ENCODE data around the gene LMBR1.

LMBR1 gene

GRCh38 chr7:156780724-156781455, 112.1 kb downstream of the LMBR1 start:
- TF ChIP-seq EP300 (IDR thresholded peaks at IDR 0.05; ENCODE audit: borderline replicate concordance): no peak
- TF ChIP-seq TAF1 (IDR thresholded peaks at IDR 0.05; ENCODE audit: low read depth): no peak
- TF ChIP-seq FOXM1 (IDR thresholded peaks at IDR 0.05; ENCODE audit: borderline replicate concordance, low read depth): no peak
- TF ChIP-seq REST (IDR thresholded peaks at IDR 0.05; ENCODE audit: low read depth): no peak
- TF ChIP-seq TCF12 (IDR thresholded peaks at IDR 0.05; ENCODE audit: low read depth): no peak
- no peak for TF ChIP-seq CREB1 (IDR thresholded peaks at IDR 0.05; ENCODE audit: low read depth)
- no peak for TF ChIP-seq CEBPB (IDR thresholded peaks at IDR 0.05)

GRCh38 chr7:156778668-156779067, 114.3 kb downstream of the LMBR1 start:
- TF ChIP-seq MAX (IDR thresholded peaks at IDR 0.05) (no peak), TCF12 (IDR thresholded peaks at IDR 0.05; ENCODE audit: low read depth) (no peak), ZBTB7A (IDR thresholded peaks at IDR 0.05; ENCODE audit: low read depth) (no peak), YY1 (IDR thresholded peaks at IDR 0.05; ENCODE audit: low read depth) (no peak), RAD21 (IDR thresholded peaks at IDR 0.05; ENCODE audit: low read depth) (no peak), TAF1 (IDR thresholded peaks at IDR 0.05; ENCODE audit: low read depth) (no peak), CREB1 (IDR thresholded peaks at IDR 0.05; ENCODE audit: low read depth) (no peak), USF1 (IDR thresholded peaks at IDR 0.05) (no peak), TEAD4 (IDR thresholded peaks at IDR 0.05) (no peak), NFIC (IDR thresholded peaks at IDR 0.05) (no peak), REST (IDR thresholded peaks at IDR 0.05; ENCODE audit: low read depth) (no peak), FOXM1 (IDR thresholded peaks at IDR 0.05; ENCODE audit: borderline replicate concordance, low read depth) (no peak), EGR1 (IDR thresholded peaks at IDR 0.05) (no peak), EP300 (IDR thresholded peaks at IDR 0.05; ENCODE audit: borderline replicate concordance) (no peak), CEBPB (IDR thresholded peaks at IDR 0.05) (no peak)

- TF ChIP-seq CREB1 (IDR thresholded peaks at IDR 0.05; ENCODE audit: low read depth): no peak
- TF ChIP-seq FOXM1 (IDR thresholded peaks at IDR 0.05; ENCODE audit: borderline replicate concordance, low read depth): no peak
These were observed 114.8 kb downstream of the LMBR1 start for GRCh38 chr7:156778201-156778600.

- TF ChIP-seq TEAD4 (IDR thresholded peaks at IDR 0.05): no peak
- no peak for TF ChIP-seq EP300 (IDR thresholded peaks at IDR 0.05; ENCODE audit: borderline replicate concordance)
- no peak for TF ChIP-seq MAX (IDR thresholded peaks at IDR 0.05)
- TF ChIP-seq EGR1 (IDR thresholded peaks at IDR 0.05): no peak
- TF ChIP-seq YY1 (IDR thresholded peaks at IDR 0.05; ENCODE audit: low read depth): no peak
- no peak for TF ChIP-seq ZBTB7A (IDR thresholded peaks at IDR 0.05; ENCODE audit: low read depth)
- TF ChIP-seq REST (IDR thresholded peaks at IDR 0.05; ENCODE audit: low read depth): no peak
- no peak for TF ChIP-seq TAF1 (IDR thresholded peaks at IDR 0.05; ENCODE audit: low read depth)
These were observed 115.5 kb downstream of the LMBR1 start for GRCh38 chr7:156777364-156778069.

- TF ChIP-seq TEAD4 (IDR thresholded peaks at IDR 0.05) (no peak), RAD21 (IDR thresholded peaks at IDR 0.05; ENCODE audit: low read depth) (no peak), ZBTB7A (IDR thresholded peaks at IDR 0.05; ENCODE audit: low read depth) (no peak), YY1 (IDR thresholded peaks at IDR 0.05; ENCODE audit: low read depth) (no peak), CEBPB (IDR thresholded peaks at IDR 0.05) (no peak), MAX (IDR thresholded peaks at IDR 0.05) (no peak), TAF1 (IDR thresholded peaks at IDR 0.05; ENCODE audit: low read depth) (no peak), USF1 (IDR thresholded peaks at IDR 0.05) (no peak), NFIC (IDR thresholded peaks at IDR 0.05) (no peak), CREB1 (IDR thresholded peaks at IDR 0.05; ENCODE audit: low read depth) (no peak), TCF12 (IDR thresholded peaks at IDR 0.05; ENCODE audit: low read depth) (no peak), REST (IDR thresholded peaks at IDR 0.05; ENCODE audit: low read depth) (no peak), EGR1 (IDR thresholded peaks at IDR 0.05) (no peak), FOXM1 (IDR thresholded peaks at IDR 0.05; ENCODE audit: borderline replicate concordance, low read depth) (no peak), EP300 (IDR thresholded peaks at IDR 0.05; ENCODE audit: borderline replicate concordance) (no peak)
These were observed 116.5 kb downstream of the LMBR1 start for GRCh38 chr7:156776527-156776926.
